ENCODE results near the gene PITPNM1. TPM values are rescaled to one million over a fixed set of nuclear protein-coding genes. Genes with fewer than 3 reads are reported as not detected.

PITPNM1 gene
- total and polyA plus RNA-seq, 2 experiments from 2014 or later, result 9.1 to 57.1 TPM

DNA sequence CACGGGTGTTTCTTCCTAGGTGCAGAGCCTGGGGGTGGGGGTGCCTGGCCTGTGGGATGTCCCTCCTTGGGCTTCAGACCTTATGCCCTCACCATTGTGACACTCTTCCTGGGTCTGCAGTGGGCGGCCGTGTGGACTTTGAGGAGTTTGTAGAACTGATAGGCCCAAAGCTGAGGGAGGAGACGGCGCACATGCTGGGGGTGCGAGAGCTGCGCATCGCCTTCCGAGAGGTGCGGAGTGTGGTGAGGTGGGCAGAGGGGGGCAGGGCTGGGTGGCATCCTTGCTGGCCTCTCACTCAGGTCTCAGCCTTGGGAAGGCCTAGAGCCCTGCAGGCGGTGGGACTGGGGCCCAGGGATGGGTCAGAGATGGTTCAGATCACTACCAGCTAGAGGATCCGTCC, 47.7 kb downstream of the PITPNM1 start (continued):
- no peak for TF ChIP-seq ZNF462 (CRISPR knock-in tag; IDR thresholded peaks at IDR 0.05)
- no peak for TF ChIP-seq EZH2 (IDR thresholded peaks at IDR 0.05; ENCODE audit: low read depth, unreplicated experiment)
- TF ChIP-seq STAT1 (IDR thresholded peaks at IDR 0.05; ENCODE audit: unreplicated experiment), result no peak
- no peak for TF ChIP-seq ZNF114 (CRISPR knock-in tag; IDR thresholded peaks at IDR 0.05)
- no peak for TF ChIP-seq EZH2phosphoT487 (IDR thresholded peaks at IDR 0.05; ENCODE audit: unreplicated experiment)
- no peak for TF ChIP-seq NANOG (IDR thresholded peaks at IDR 0.05; ENCODE audit: borderline replicate concordance)
- TF ChIP-seq ZNF331 (CRISPR knock-in tag; IDR thresholded peaks at IDR 0.05; ENCODE audit: low read depth), result no peak
- TF ChIP-seq JUNB (IDR thresholded peaks at IDR 0.05; ENCODE audit: unreplicated experiment), result no peak
- TF ChIP-seq REST (IDR thresholded peaks at IDR 0.05; ENCODE audit: unreplicated experiment), result no peak
- TF ChIP-seq POLR2AphosphoS5 (IDR thresholded peaks at IDR 0.05; ENCODE audit: low read depth), result no peak
- no peak for TF ChIP-seq CREB1 (CRISPR knock-in tag; IDR thresholded peaks at IDR 0.05; ENCODE audit: low read depth)
